K562 (cell line): ENCODE results near the gene C3orf52. TPM values are rescaled to one million over a fixed set of nuclear protein-coding genes. Genes with fewer than 3 reads are reported as not detected.

Experiments
- ATAC-seq: fragments of 200-7000 bp; cut with Tn5 transposase; 3 replicates; pipeline ENCODE4 v1.9.1; 2020; ENCODE audit warnings: moderate library complexity
- BruUV-seq: library from RNA; stranded (reverse); fragments of 400-500 nt; replicated peaks from 2 replicates; lab custom pipeline; 2021; lab: Mats Ljungman, UMichigan
- CTCF ChIA-PET: fragments of 300-600 bp; formaldehyde crosslinking; extraction: SDS; loops from one replicate; lab custom pipeline; 2021; ENCODE audit warnings: low intra/inter-chr PET ratio; lab: Yijun Ruan, JAX
- POLR2A ChIA-PET: fragments of 300-600, 350-650 bp; sonication (Branson Sonifier 250); formaldehyde crosslinking; extraction: SDS; loops from one replicate; lab custom pipeline; 2021; ENCODE audit warnings: antibody characterized with exemption, inconsistent platforms; lab: Yijun Ruan, JAX
- DNase-seq, 4 experiments: peaks; one replicate each; pipeline versions ENCODE4 v3.0.0 to v3.0.0-alpha.2; 2011 to 2018; ENCODE audit warnings: low spot score in 3 of 4, mixed read lengths in 3 of 4; ENCODE audit errors: extremely low read depth in 1 of 4
- FAIRE-seq: peaks from 2 replicates; lab custom pipeline; 2011; peaks lifted over from hg19 to GRCh38; lab: Jason Lieb, UNC
- H2AFZ ChIP-seq: 2 replicates; pipeline ENCODE4 v1.6.0; 2011; ENCODE audit warnings: low read depth, low read length, control low read depth, inconsistent platforms
- H3K27ac ChIP-seq: fragments of 200-600 bp; 3 replicates; pipeline ENCODE4 v1.8.0; 2011; ENCODE audit warnings: low read depth, mild to moderate bottlenecking, control low read depth, inconsistent platforms, low read length, moderate library complexity, mixed read lengths; ENCODE audit errors: extremely low read depth
- H3K27me3 ChIP-seq, 2 experiments: fragments of 300-600 bp in 1 of 2; 2 replicates in 1 of 2; 3 replicates in 1 of 2; pipeline versions ENCODE4 v1.6.0 to v1.8.0; 2011; ENCODE audit warnings: inconsistent platforms in 2 of 2, low read length in 2 of 2, mild to moderate bottlenecking in 1 of 2, mixed read lengths in 1 of 2, moderate library complexity in 1 of 2; ENCODE audit not compliant: control insufficient read depth in 2 of 2, insufficient read depth in 2 of 2
- H3K36me3 ChIP-seq: fragments of 300-600 bp; 3 replicates; pipeline ENCODE4 v1.8.0; 2011; ENCODE audit warnings: mild to moderate bottlenecking, low read length, inconsistent platforms; ENCODE audit not compliant: control insufficient read depth, insufficient read depth
- H3K4me1 ChIP-seq, 2 experiments: fragments of 200-600 bp in 1 of 2; replicated peaks in 1 of 2; 2 replicates in 1 of 2; 3 replicates in 1 of 2; pipeline versions ENCODE4 v1.5.1 to v1.8.0; 2011; ENCODE audit warnings: inconsistent platforms in 2 of 2, low read length in 2 of 2, mild to moderate bottlenecking in 1 of 2, mixed read lengths in 1 of 2, moderate library complexity in 1 of 2; ENCODE audit not compliant: control insufficient read depth in 2 of 2, insufficient read depth in 2 of 2
- H3K4me2 ChIP-seq: 2 replicates; pipeline ENCODE4 v1.6.1; 2011; ENCODE audit warnings: low read length, control low read depth, inconsistent platforms, mixed read lengths; ENCODE audit not compliant: insufficient read depth
- H3K4me3 ChIP-seq: fragments of 200-600 bp; sonication (generic), shearing (Covaris generic); 2 replicates; pipeline ENCODE4 v1.5.1; 2016; ENCODE audit warnings: control low read depth, inconsistent platforms
- H3K79me2 ChIP-seq: fragments of 200-600 bp; 3 replicates; pipeline ENCODE4 v1.8.0; 2011; ENCODE audit warnings: low read length, inconsistent platforms; ENCODE audit not compliant: control insufficient read depth, insufficient read depth
- H3K9ac ChIP-seq, 2 experiments: 2 replicates each; pipeline versions ENCODE4 v1.6.0 to v1.6.1; 2011; ENCODE audit warnings: low read depth in 2 of 2, low read length in 2 of 2, control low read depth in 1 of 2, inconsistent platforms in 1 of 2, mild to moderate bottlenecking in 1 of 2, mixed read lengths in 1 of 2; ENCODE audit not compliant: insufficient read depth in 1 of 2
- H3K9me1 ChIP-seq: one replicate; pipeline ENCODE4 v1.6.0; 2011; ENCODE audit warnings: inconsistent platforms, mild to moderate bottlenecking, low read length, moderate library complexity; ENCODE audit not compliant: control insufficient read depth, insufficient read depth
- H3K9me3 ChIP-seq: replicated peaks from 2 replicates; pipeline ENCODE4 v1.5.1; 2011; ENCODE audit warnings: low read depth, low read length, inconsistent platforms; ENCODE audit not compliant: control insufficient read depth, insufficient read depth
- H4K20me1 ChIP-seq: replicated peaks from 2 replicates; pipeline ENCODE4 v1.6.1; 2011; ENCODE audit warnings: low read length, inconsistent platforms, mixed read lengths; ENCODE audit not compliant: control insufficient read depth, insufficient read depth
- BRF1 ChIP-seq: IDR thresholded peaks from 3 replicates; pipeline ENCODE4 v1.6.1; 2011; ENCODE audit warnings: borderline replicate concordance, mild to moderate bottlenecking; ENCODE audit not compliant: insufficient read length; ENCODE audit errors: extremely low read depth
- CAMTA2 ChIP-seq: fragments of 250-450 bp; sonication (Bioruptor Pico); conservative IDR thresholded peaks from 2 replicates; pipeline ENCODE4 v1.5.1; 2022
- CREB3L1 ChIP-seq: fragments of 450-650 bp; IDR thresholded peaks from 2 replicates; pipeline ENCODE4 v1.6.1; 2014; ENCODE audit warnings: low read depth, mild to moderate bottlenecking, moderate library complexity, borderline replicate concordance
- ETV1 ChIP-seq: fragments of 450-650 bp; conservative IDR thresholded peaks from 2 replicates; pipeline ENCODE4 v1.6.1; 2016; ENCODE audit warnings: missing genetic modification characterization, control low read depth, low read depth, missing compliant biosample characterization
- HNRNPLL ChIP-seq: fragments of 200-400 bp; formaldehyde crosslinking; IDR thresholded peaks from 2 replicates; pipeline ENCODE4 v1.6.1; 2017; ENCODE audit warnings: low read length, low read depth, mild to moderate bottlenecking; ENCODE audit not compliant: poor library complexity, severe bottlenecking
- HNRNPUL1 ChIP-seq: fragments of 200-400 bp; formaldehyde crosslinking; IDR thresholded peaks from 2 replicates; pipeline ENCODE4 v1.6.1; 2017; ENCODE audit warnings: low read length
- PCBP2 ChIP-seq: fragments of 200-400 bp; formaldehyde crosslinking; IDR thresholded peaks from 2 replicates; pipeline ENCODE4 v1.6.1; 2018; ENCODE audit warnings: low read length, low read depth, mild to moderate bottlenecking, moderate library complexity; ENCODE audit not compliant: poor library complexity, severe bottlenecking
- PTTG1 ChIP-seq: fragments of 450-650 bp; IDR thresholded peaks from 2 replicates; pipeline ENCODE4 v1.6.1; 2016; ENCODE audit warnings: low read depth, mild to moderate bottlenecking, missing genetic modification characterization, missing compliant biosample characterization
- RBBP5 ChIP-seq: fragments of 200-600 bp; sonication (generic); IDR thresholded peaks from 2 replicates; pipeline ENCODE4 v1.6.1; 2012; ENCODE audit warnings: borderline replicate concordance, mild to moderate bottlenecking, low read length, control low read depth, inconsistent platforms; ENCODE audit not compliant: insufficient read depth, poor library complexity, severe bottlenecking
- TEAD2 ChIP-seq: fragments of 450-650 bp; IDR thresholded peaks from 2 replicates; pipeline ENCODE4 v1.6.1; 2016; ENCODE audit warnings: missing genetic modification characterization, control low read depth, missing compliant biosample characterization
- ZNF224 ChIP-seq: sonication (generic); formaldehyde crosslinking; IDR thresholded peaks from 2 replicates; pipeline ENCODE4 v1.8.0; 2022; ENCODE audit warnings: mild to moderate bottlenecking, missing genetic modification reagents
- ZNF347 ChIP-seq: fragments of 450-650 bp; formaldehyde crosslinking; IDR thresholded peaks from 2 replicates; pipeline ENCODE4 v1.4.0; 2020; ENCODE audit warnings: low read depth, mild to moderate bottlenecking, moderate library complexity
- ZNF583 ChIP-seq: fragments of 250-450 bp; sonication (Bioruptor Pico); IDR thresholded peaks from 2 replicates; pipeline ENCODE4 v1.4.0; 2020
- ZNF695 ChIP-seq: fragments of 450-650 bp; formaldehyde crosslinking; IDR thresholded peaks from 2 replicates; pipeline ENCODE4 v1.4.0; 2020; ENCODE audit warnings: mild to moderate bottlenecking, moderate library complexity
- ZNF696 ChIP-seq: fragments of 250-450 bp; sonication (Bioruptor Pico); conservative IDR thresholded peaks from 2 replicates; pipeline ENCODE4 v1.4.0; 2020; ENCODE audit warnings: mild to moderate bottlenecking, moderate library complexity
- ZSCAN32 ChIP-seq: fragments of 450-650 bp; formaldehyde crosslinking; IDR thresholded peaks from 2 replicates; pipeline ENCODE4 v1.4.0; 2020; ENCODE audit warnings: mild to moderate bottlenecking, moderate library complexity
- WGBS: fragments of 100-300 bp; shearing (Covaris generic); methylation state at CpG from one replicate; pipeline ENCODE4 v1.1.6; 2016; ENCODE audit warnings: low coverage, mixed read lengths; ENCODE audit not compliant: insufficient coverage; ENCODE audit errors: missing lambda C conversion rate; 5-methylcytosine and 5-hydroxymethylcytosine counted together
- in situ Hi-C: fragments of 300-500 bp; cut with MboI; formaldehyde crosslinking; loops from 4 replicates; pipeline ENCODE4 v1.15.0; 2018; ENCODE audit warnings: inconsistent platforms, mixed read lengths
- intact Hi-C: fragments of 100-400 bp; cut with micrococcal nuclease; formaldehyde crosslinking; loops from 2 replicates; pipeline ENCODE4 v1.14.2; 2022
- polyA plus RNA-seq, 8 experiments: library from polyadenylated mRNA; depleted of rRNA in 4 of 8; stranded (reverse) in 5 of 8; unstranded in 3 of 8; fragments of >200 nt; fragmentation: Nextera tagmentation in 2 of 8; fragmentation: Illumina TruSeq in 1 of 8; extraction: Ambion mirVana in 2 of 8; extraction: Trizol in 1 of 8; gene quantifications; 2 replicates each; pipeline versions ENCODE4 v1.2.1 to v1.2.3, GENCODE V29; 2011 to 2014; ENCODE audit warnings: inconsistent platforms in 1 of 8, missing spikeins in 1 of 8
- total RNA-seq, 7 experiments: library from RNA; depleted of rRNA in 6 of 7; stranded (reverse); fragments of >200 nt in 6 of 7; fragmentation: Illumina TruSeq in 2 of 7; extraction: Trizol in 2 of 7; gene quantifications; 2 replicates each; pipeline versions ENCODE4 v1.2.1 to v1.2.3, GENCODE V29; 2011 to 2021; ENCODE audit warnings: low replicate concordance in 1 of 7

Gene C3orf52
- total and polyA plus RNA-seq, 9 of the 15 experiments (the other 6 are each of a cell fraction or from before 2014, with no cell fraction given) = 2.8 to 6.1 (median 3.8) TPM

GRCh38 chr3:112038863-112039262 is 47.3 kb upstream of the C3orf52 start:
- TF ChIP-seq RBBP5 (no peak), ZNF695 (no peak), ZNF347 (CRISPR knock-in tag) (no peak)
- DNase-seq = no peak
- H3K36me3 ChIP-seq = no peaks in the 10 kb centered on the region
- in situ Hi-C loops (no loop called here), intact Hi-C loops (no loop called here)
- H3K79me2 ChIP-seq = no peaks in the 10 kb centered on the region
- H4K20me1 ChIP-seq = no peaks in the 10 kb centered on the region
- 3% methylated on average over 3 of the region's 3 CpGs for WGBS
- H3K9ac ChIP-seq = no peak overlapping the region
- no TSS peak for BruUV-seq
- no peak overlapping the region for H2AFZ ChIP-seq
- no peak overlapping the region for H3K27ac ChIP-seq
- no peaks in the 10 kb centered on the region for H3K9me1 ChIP-seq
- FAIRE-seq = no peak
- no peaks in the 10 kb centered on the region for H3K9me3 ChIP-seq
- no peak overlapping the region for H3K4me3 ChIP-seq
- H3K4me1 ChIP-seq = no peaks in the 10 kb centered on the region
- H3K27me3 ChIP-seq = no peaks in the 10 kb centered on the region; a peak in 1 of 5 replicates
- no peak for ATAC-seq
- no peak overlapping the region for H3K4me2 ChIP-seq
- CTCF ChIA-PET = no interaction called here
- POLR2A ChIA-PET = no interaction called here

GRCh38 chr3:112041321-112041720 is 44.9 kb upstream of the C3orf52 start:
- CTCF ChIA-PET = no interaction called here
- H3K36me3 ChIP-seq = no peaks in the 10 kb centered on the region
- no peaks in the 10 kb centered on the region for H4K20me1 ChIP-seq
- intact Hi-C loops (no loop called here), in situ Hi-C loops (no loop called here)
- H3K9me1 ChIP-seq = no peaks in the 10 kb centered on the region
- DNase-seq = no peak
- H3K9me3 ChIP-seq = no peaks in the 10 kb centered on the region
- H3K79me2 ChIP-seq = no peaks in the 10 kb centered on the region
- H3K4me3 ChIP-seq = no peak overlapping the region
- POLR2A ChIA-PET = no interaction called here
- BruUV-seq = no TSS peak
- H3K27me3 ChIP-seq = no peaks in the 10 kb centered on the region; a peak in 1 of 5 replicates
- H3K4me2 ChIP-seq = no peak overlapping the region
- H3K9ac ChIP-seq = no peak overlapping the region
- H3K27ac ChIP-seq = no peak overlapping the region
- no peak for FAIRE-seq
- ATAC-seq = no peak
- no peaks in the 10 kb centered on the region for H3K4me1 ChIP-seq
- H2AFZ ChIP-seq = no peak overlapping the region
- TF ChIP-seq ZNF224 (CRISPR knock-in tag) (no peak), ZNF583 (CRISPR knock-in tag) (no peak), HNRNPUL1 (no peak), ETV1 (tag) (no peak), PCBP2 (no peak), ZSCAN32 (no peak), HNRNPLL (no peak), CAMTA2 (CRISPR knock-in tag) (no peak), CREB3L1 (no peak), BRF1 (no peak), ZNF696 (CRISPR knock-in tag) (no peak), TEAD2 (tag) (no peak), PTTG1 (tag) (no peak)
